Measurements from ENCODE around the gene BRD9. TPM values are rescaled to one million over a fixed set of nuclear protein-coding genes. Genes with fewer than 3 reads are reported as not detected.

BRD9 gene
- total RNA-seq (2011; cell fraction: chromatin; rRNA removed; ENCODE audit: low replicate concordance), result 217 and 274 TPM in 2 replicates
- total RNA-seq (2011; cell fraction: nucleolus; rRNA removed), result 94.6 and 102 TPM in 2 replicates
- 114 and 119 TPM in 2 replicates for total RNA-seq (2011; cell fraction: nucleoplasm; rRNA removed)
- total RNA-seq (2014; rRNA removed) (52.8 and 58.5 TPM in 2 replicates), total RNA-seq (2014; rRNA removed; fragmentation: Illumina TruSeq; extraction: Trizol) (37.9 and 39.5 TPM in 2 replicates), total RNA-seq (2015; rRNA removed; fragmentation: Illumina TruSeq; extraction: Trizol) (43.1 and 44.9 TPM in 2 replicates), total RNA-seq (2021) (62.3 and 68.7 TPM in 2 replicates), polyA plus RNA-seq (2011; rRNA removed) (17.3 and 18.0 TPM in 2 replicates), polyA plus RNA-seq (2014; fragmentation: Illumina TruSeq; extraction: Trizol) (49.7 and 54.7 TPM in 2 replicates), polyA plus RNA-seq (2014; fragmentation: Nextera tagmentation; extraction: Ambion mirVana) (1 to 10 TPM; 2.4 to 3.7 TPM), polyA plus RNA-seq (2014; rRNA removed) (51.8 and 56.4 TPM in 2 replicates), polyA minus RNA-seq (2011; rRNA and poly(A)+ RNA removed) (23.4 and 26.6 TPM in 2 replicates), Bru-seq, nascent RNA (percentile 91 among the genes with signal in this experiment), BruChase-seq, experiment 1, labeled RNA remaining after a 2-hour chase (percentile 89 among the genes with signal in this experiment), BruChase-seq, experiment 2, labeled RNA remaining after a 6-hour chase (percentile 89 among the genes with signal in this experiment)
- polyA plus RNA-seq (2011; cell fraction: cytosol; rRNA removed), result 14.1 and 18.3 TPM in 2 replicates
- 96.2 and 143 TPM in 2 replicates for polyA plus RNA-seq (2011; cell fraction: nucleus; rRNA removed)
- 36.5 and 41.6 TPM in 2 replicates for polyA plus RNA-seq (2012)
- polyA minus RNA-seq (2011; cell fraction: cytosol; rRNA and poly(A)+ RNA removed), result 16.0 and 18.9 TPM in 2 replicates
- 54.1 and 62.2 TPM in 2 replicates for polyA minus RNA-seq (2011; cell fraction: nucleus; rRNA and poly(A)+ RNA removed)
- long read RNA-seq, experiment 1, transcript BRD9-202 (16 exons, 2,156 nt), result major isoform, 23 of 127 reads
- long read RNA-seq, experiment 1, partial matches to known transcripts, result 41 of 127 reads
- long read RNA-seq, experiment 1, other reads (novel, unspliced or antisense), result 62 of 127 reads
- long read RNA-seq, experiment 2, partial matches to known transcripts, result 15 of 47 reads
- long read RNA-seq, experiment 2, other reads (novel, unspliced or antisense), result 31 of 47 reads
- long read RNA-seq, experiment 3, transcript BRD9-202 (16 exons, 2,156 nt), result major isoform, 15 of 45 reads
- long read RNA-seq, experiment 3, partial matches to known transcripts, result 17 of 45 reads
- long read RNA-seq, experiment 3, other reads (novel, unspliced or antisense), result 13 of 45 reads

- POLR2A ChIA-PET, result interaction anchor here (0.6 to 1.6 kb wide), 10 partner anchors 8 to 461 kb away, joined by 3 to 4 read pairs (median 4); no protein-coding TSS in a partner anchor
- in situ Hi-C loops (cut with MboI), result no loop called here
- no peak for FAIRE-seq
- TF ChIP-seq SREBF1 (IDR thresholded peaks at IDR 0.05; ENCODE audit: borderline replicate concordance, low read depth, low read length), result no peak
- no peak for TF ChIP-seq JUNB (CRISPR knock-in tag; conservative IDR thresholded peaks at IDR 0.05)
- TF ChIP-seq HCFC1 (IDR thresholded peaks at IDR 0.05; ENCODE audit: low read depth, low read length), result peak; percentile 83
- no peak for TF ChIP-seq HOXB6 (CRISPR knock-in tag; IDR thresholded peaks at IDR 0.05; ENCODE audit: borderline replicate concordance)
- peak; percentile 83 for TF ChIP-seq ERF (CRISPR knock-in tag; IDR thresholded peaks at IDR 0.05)
- no peak for TF ChIP-seq SMARCB1 (IDR thresholded peaks at IDR 0.05; ENCODE audit: insufficient read length, low read depth)
- peak; percentile 22 for TF ChIP-seq HMGN3 (IDR thresholded peaks at IDR 0.05; ENCODE audit: borderline replicate concordance, extremely low read depth, insufficient read length, low read depth, low read length)
- no peak for TF ChIP-seq PTRF (tag; IDR thresholded peaks at IDR 0.05)
- peak; percentile 77; the same call in 1 of the 2 replicates for TF ChIP-seq ATF7 (IDR thresholded peaks at IDR 0.05)
- 0 out of 2 replicates have a peak, but pooled peaks have one; percentile 27 for TF ChIP-seq TARDBP (IDR thresholded peaks at IDR 0.05)
- peak; percentile 64 for TF ChIP-seq PHF20 (IDR thresholded peaks at IDR 0.05; ENCODE audit: partially characterized antibody)
- no peak for TF ChIP-seq CBFA2T2 (conservative IDR thresholded peaks at IDR 0.05)
- TF ChIP-seq SRSF3 (IDR thresholded peaks at IDR 0.05; ENCODE audit: insufficient read depth, low read length), result no peak
- peak; percentile 29 for TF ChIP-seq POU5F1 (IDR thresholded peaks at IDR 0.05; ENCODE audit: borderline replicate concordance, low read depth, low read length, partially characterized antibody)
- peak; percentile 34; the same call in 1 of the 2 replicates for TF ChIP-seq MBD2 (IDR thresholded peaks at IDR 0.05; ENCODE audit: borderline replicate concordance, low read depth)
Observed at GRCh38 chr5:892394-893136, at the start of gene BRD9, which contains the start of gene TRIP13. Gene BRD9, minus strand, starts transcription at chr5:892801. Its CDS starts 144 bp downstream, at chr5:892657. Gene TRIP13, plus strand, starts transcription at chr5:892884. Its CDS starts 115 bp downstream, at chr5:892999.

More at GRCh38 chr5:892394-893136, at the start of gene BRD9, which contains the start of gene TRIP13:
- Histone ChIP-seq H3K27me3 (ENCODE audit: control insufficient read depth in 2 of 2, insufficient read depth in 2 of 2, low read length in 2 of 2) (no peaks in the 10 kb centered on the region), H3K36me3 (ENCODE audit: control insufficient read depth, insufficient read depth, low read length) (peaks cover 77% of the 10 kb centered on the region), H3K4me3 (peak within 1 kb of the TSS; percentile 71), H4K20me1 (replicated peaks; ENCODE audit: control insufficient read depth, insufficient read depth, low read length) (peaks cover 14% of the 10 kb centered on the region; the same call in 1 of the 2 replicates), H3K27ac (ENCODE audit: extremely low read depth, low read depth, low read length) (peak within 1 kb of the TSS; percentile 83), H3K9me1 (ENCODE audit: control insufficient read depth, insufficient read depth, low read length) (no peaks in the 10 kb centered on the region), H3K9me3 (replicated peaks; ENCODE audit: control insufficient read depth, insufficient read depth, low read depth, low read length) (no peaks in the 10 kb centered on the region), H3K9ac (ENCODE audit: insufficient read depth in 1 of 2, low read depth in 2 of 2, low read length in 2 of 2) (peak within 1 kb of the TSS; percentile 92 to 100), H2AFZ (ENCODE audit: low read depth, low read length) (peak within 1 kb of the TSS; percentile 87), H3K4me1 (replicated peaks in 1 of 2; ENCODE audit: control insufficient read depth in 2 of 2, insufficient read depth in 2 of 2, low read length in 2 of 2) (peaks cover 20 to 37% of the 10 kb centered on the region in 2 experiments; a peak in 4 of 5 replicates), H3K4me2 (ENCODE audit: insufficient read depth, low read length) (peak within 1 kb of the TSS; percentile 99), H3K79me2 (ENCODE audit: control insufficient read depth, insufficient read depth, low read length) (peaks cover 88% of the 10 kb centered on the region)
- intact Hi-C loops (cut with micrococcal nuclease), result loop anchor here (5.0 kb wide), 1 partner anchor 280 kb away; the partner anchor contains the start of gene CEP72
- peak; percentile 93 to 97 (median 96) for DNase-seq (ENCODE audit: extremely low read depth in 1 of 4, low spot score in 3 of 4)
- WGBS (ENCODE audit: insufficient coverage, low coverage, missing lambda C conversion rate), result under 1% methylated on average over 74 of the region's 91 CpGs
- CTCF ChIA-PET (ENCODE audit: low intra/inter-chr PET ratio), result interaction anchor here (0.6 kb wide), 1 partner anchor 275 kb away, joined by 3 read pairs; no protein-coding TSS in a partner anchor
- no TSS peak for BruUV-seq (replicated peaks)
- ATAC-seq, result peak; percentile 91

Data from K562 (cell line).